H1 (cell line): Measurements from ENCODE around the gene LTC4S. TPM values are rescaled to one million over a fixed set of nuclear protein-coding genes. Genes with fewer than 3 reads are reported as not detected.

ENCODE experiments used
- CTCF ChIA-PET: fragments of 300-600 bp; sonication (Branson Sonifier 250); formaldehyde crosslinking; loops from one replicate; lab custom pipeline; 2021; ENCODE audit not compliant: partially characterized antibody; lab: Charles Lee
- POLR2A ChIA-PET: fragments of 300-600 bp; sonication (Branson Sonifier 250); formaldehyde crosslinking; loops from one replicate; lab custom pipeline; 2021; ENCODE audit warnings: inconsistent platforms; ENCODE audit not compliant: partially characterized antibody; lab: Charles Lee
- DNase-seq, 2 experiments: peaks; one replicate each; pipeline versions ENCODE4 v3.0.0 to v3.0.0-alpha.2; 2010 to 2022; ENCODE audit warnings: low spot score in 2 of 2, low read depth in 1 of 2, mixed read lengths in 1 of 2
- FAIRE-seq: peaks from 2 replicates; lab custom pipeline; 2011; peaks lifted over from hg19 to GRCh38; lab: Jason Lieb, UNC
- H2AFZ ChIP-seq: 2 replicates; pipeline ENCODE4 v1.8.1; 2012; ENCODE audit warnings: low read length, inconsistent platforms
- H2AK5ac ChIP-seq: 2 replicates; pipeline ENCODE4 v1.6.1; 2013; ENCODE audit warnings: low read depth, low read length
- H2BK120ac ChIP-seq: replicated peaks from 2 replicates; pipeline ENCODE3; 2013; ENCODE audit warnings: low read depth, low read length, inconsistent platforms
- H2BK12ac ChIP-seq: 2 replicates; pipeline ENCODE4 v1.6.1; 2013; ENCODE audit warnings: low read depth, low read length
- H2BK15ac ChIP-seq: 2 replicates; pipeline ENCODE4 v1.6.1; 2013; ENCODE audit warnings: low read length
- H2BK20ac ChIP-seq: 2 replicates; pipeline ENCODE4 v1.6.1; 2013; ENCODE audit warnings: low read length
- H2BK5ac ChIP-seq: 2 replicates; pipeline ENCODE4 v1.6.1; 2013; ENCODE audit warnings: low read depth, low read length
- H3K14ac ChIP-seq: 2 replicates; pipeline ENCODE4 v1.6.1; 2013; ENCODE audit warnings: inconsistent platforms; ENCODE audit not compliant: insufficient read length
- H3K18ac ChIP-seq: 2 replicates; pipeline ENCODE4 v1.6.1; 2013; ENCODE audit warnings: low read length; ENCODE audit errors: extremely low read depth
- H3K23ac ChIP-seq: 2 replicates; pipeline ENCODE4 v1.6.1; 2013; ENCODE audit warnings: inconsistent platforms; ENCODE audit not compliant: insufficient read length
- H3K23me2 ChIP-seq: 2 replicates; pipeline ENCODE4 v1.6.1; 2013; ENCODE audit warnings: low read depth, low read length
- H3K27ac ChIP-seq: 2 replicates; pipeline ENCODE4 v1.6.1; 2011; ENCODE audit warnings: low read depth, low read length, inconsistent platforms
- H3K27me3 ChIP-seq, 4 experiments: replicated peaks in 1 of 4; 1 replicate in 1 of 4; 2 replicates in 3 of 4; pipeline versions ENCODE4 v1.6.1 to v1.8.1; 2011 to 2013; ENCODE audit warnings: low read length in 3 of 4, mild to moderate bottlenecking in 3 of 4, inconsistent platforms in 2 of 4, mixed read lengths in 2 of 4, moderate library complexity in 1 of 4; ENCODE audit not compliant: control insufficient read depth in 3 of 4, insufficient read depth in 3 of 4; ENCODE audit errors: extremely low read depth in 1 of 4
- H3K36me3 ChIP-seq, 4 experiments: 2 replicates each; pipeline versions ENCODE4 v1.6.1 to v1.8.1; 2011 to 2013; ENCODE audit warnings: mild to moderate bottlenecking in 4 of 4, low read length in 3 of 4, moderate library complexity in 2 of 4, control low read depth in 1 of 4, inconsistent platforms in 1 of 4; ENCODE audit not compliant: insufficient read depth in 4 of 4, control insufficient read depth in 2 of 4
- H3K4ac ChIP-seq: replicated peaks from 2 replicates; pipeline ENCODE3; 2013; ENCODE audit warnings: low read length, low read depth, mixed read lengths, inconsistent platforms; ENCODE audit not compliant: insufficient read length
- H3K4me1 ChIP-seq, 4 experiments: replicated peaks in 1 of 4; 1 replicate in 1 of 4; 2 replicates in 3 of 4; pipeline versions ENCODE4 v1.6.1 to v1.8.1; 2011 to 2013; ENCODE audit warnings: low read length in 3 of 4, inconsistent platforms in 2 of 4, mixed read lengths in 1 of 4; ENCODE audit not compliant: insufficient read depth in 4 of 4, control insufficient read depth in 3 of 4
- H3K4me2 ChIP-seq, 2 experiments: 2 replicates each; pipeline versions ENCODE4 v1.6.1 to v1.8.1; 2011 to 2013; ENCODE audit warnings: low read depth in 2 of 2, low read length in 2 of 2, control low read depth in 1 of 2, inconsistent platforms in 1 of 2, mild to moderate bottlenecking in 1 of 2; ENCODE audit not compliant: insufficient read depth in 1 of 2
- H3K4me3 ChIP-seq, 4 experiments: fragments of 200-600, 300-600 bp in 1 of 4; sonication (generic), shearing (Covaris generic), sonication (Bioruptor Twin) in 1 of 4; 2 replicates each; pipeline versions ENCODE4 v1.5.1 to v1.8.1; 2011 to 2016; ENCODE audit warnings: low read length in 4 of 4, low read depth in 3 of 4, control low read depth in 2 of 4, inconsistent platforms in 2 of 4, mild to moderate bottlenecking in 2 of 4, mixed read lengths in 1 of 4, moderate library complexity in 1 of 4; ENCODE audit not compliant: insufficient read depth in 2 of 4; ENCODE audit errors: extremely low read depth in 1 of 4
- H3K56ac ChIP-seq: replicated peaks from 2 replicates; pipeline ENCODE3; 2013; ENCODE audit warnings: low read depth, mild to moderate bottlenecking, mixed read lengths, low read length, inconsistent platforms; ENCODE audit not compliant: insufficient read length
- H3K79me1 ChIP-seq: 2 replicates; pipeline ENCODE4 v1.6.1; 2013; ENCODE audit warnings: low read depth, low read length, control low read depth
- H3K79me2 ChIP-seq, 2 experiments: 2 replicates each; pipeline versions ENCODE4 v1.6.1 to v1.8.1; 2012 to 2013; ENCODE audit warnings: low read length in 2 of 2, mild to moderate bottlenecking in 2 of 2, inconsistent platforms in 1 of 2; ENCODE audit not compliant: insufficient read depth in 2 of 2, control insufficient read depth in 1 of 2
- H3K9ac ChIP-seq, 4 experiments: replicated peaks in 1 of 4; 1 replicate in 1 of 4; 2 replicates in 3 of 4; pipeline versions ENCODE4 v1.6.1 to v1.8.1; 2011 to 2013; ENCODE audit warnings: low read depth in 3 of 4, low read length in 3 of 4, control low read depth in 2 of 4, mild to moderate bottlenecking in 2 of 4, moderate library complexity in 2 of 4, inconsistent platforms in 1 of 4; ENCODE audit errors: extremely low read depth in 1 of 4
- H3K9me3 ChIP-seq, 2 experiments: 2 replicates each; pipeline versions ENCODE4 v1.6.1 to v1.8.1; 2012 to 2013; ENCODE audit warnings: mild to moderate bottlenecking in 2 of 2, moderate library complexity in 2 of 2, control low read depth in 1 of 2, inconsistent platforms in 1 of 2, low read depth in 1 of 2, low read length in 1 of 2, mixed read lengths in 1 of 2; ENCODE audit not compliant: insufficient read depth in 2 of 2
- H4K20me1 ChIP-seq, 2 experiments: replicated peaks in 1 of 2; 2 replicates each; pipeline versions ENCODE3 to v1.8.1; 2011 to 2013; ENCODE audit warnings: inconsistent platforms in 2 of 2, low read length in 2 of 2, mild to moderate bottlenecking in 1 of 2; ENCODE audit not compliant: insufficient read depth in 2 of 2, control insufficient read depth in 1 of 2
- H4K5ac ChIP-seq: 2 replicates; pipeline ENCODE4 v1.6.1; 2013; ENCODE audit warnings: low read length, low read depth, mixed read lengths, inconsistent platforms; ENCODE audit not compliant: insufficient read length
- H4K8ac ChIP-seq: 2 replicates; pipeline ENCODE4 v1.8.0; 2013; ENCODE audit warnings: mild to moderate bottlenecking, moderate library complexity, low read length, inconsistent platforms; ENCODE audit not compliant: insufficient read depth; ENCODE audit errors: extremely low read depth
- H4K91ac ChIP-seq: replicated peaks from 2 replicates; pipeline ENCODE3; 2013; ENCODE audit warnings: low read length, mixed read lengths, inconsistent platforms; ENCODE audit not compliant: insufficient read length
- CBX5 ChIP-seq: fragments of 300-800, 300-1000 bp; sonication (generic); IDR thresholded peaks from 2 replicates; pipeline ENCODE4 v1.7.1; 2016; ENCODE audit warnings: antibody characterized with exemption, low read length, low read depth
- CREB1 ChIP-seq: IDR thresholded peaks from 2 replicates; pipeline ENCODE4 v1.6.1; 2012; ENCODE audit warnings: inconsistent platforms
- FOSL1 ChIP-seq: IDR thresholded peaks from 2 replicates; pipeline ENCODE4 v1.6.1; 2011; ENCODE audit warnings: mild to moderate bottlenecking, low read depth, low read length, moderate library complexity; ENCODE audit not compliant: insufficient read depth
- JUN ChIP-seq: IDR thresholded peaks from 2 replicates; pipeline ENCODE4 v1.6.1; 2011; ENCODE audit warnings: low read depth, mild to moderate bottlenecking, improper control_type of control experiment, low read length
- JUND ChIP-seq: IDR thresholded peaks from 2 replicates; pipeline ENCODE4 v1.6.1; 2011; ENCODE audit warnings: mild to moderate bottlenecking, improper control_type of control experiment, low read length
- KDM1A ChIP-seq: fragments of 200-600, 300-600 bp; sonication (generic); IDR thresholded peaks from 2 replicates; pipeline ENCODE4 v1.7.1; 2016; ENCODE audit warnings: mild to moderate bottlenecking, low read length, borderline replicate concordance
- RFX5 ChIP-seq: IDR thresholded peaks from 2 replicates; pipeline ENCODE4 v1.6.1; 2011; ENCODE audit warnings: low read depth, low read length, improper control_type of control experiment, borderline replicate concordance
- WGBS, 2 experiments: shearing (Covaris generic) in 1 of 2; methylation state at CpG; one replicate each; pipeline versions ENCODE4 v1.1.6 to v1.1.7; 2013 to 2015; ENCODE audit warnings: low lambda C conversion rate in 2 of 2, mixed read lengths in 2 of 2, inconsistent platforms in 1 of 2, low coverage in 1 of 2, missing lambda C conversion rate in 1 of 2; ENCODE audit not compliant: insufficient replicate concordance in 2 of 2, insufficient coverage in 1 of 2, insufficient read length in 1 of 2; ENCODE audit errors: extremely low coverage in 1 of 2, missing lambda C conversion rate in 1 of 2; 5-methylcytosine and 5-hydroxymethylcytosine counted together
- polyA plus RNA-seq, 7 experiments: library from polyadenylated mRNA; depleted of rRNA in 3 of 7; stranded (reverse) in 5 of 7; unstranded in 2 of 7; fragments of >200 nt in 5 of 7; fragments of 200-250 nt in 2 of 7; gene quantifications; 1 replicate in 5 of 7; 2 replicates in 1 of 7; 4 replicates in 1 of 7; pipeline versions ENCODE4 v1.2.1 to v1.2.3, GENCODE V29; 2011 to 2013; ENCODE audit warnings: missing spikeins in 2 of 7, mixed read lengths in 2 of 7
- total RNA-seq: library from RNA; stranded (reverse); fragmentation: NEBNext Ultra II Directional; extraction: Animal tissue kit (Norgen Biotek cat#: 25700); gene quantifications from 2 replicates; pipeline ENCODE4 v1.2.1, GENCODE V29; 2021

LTC4S gene
- total and polyA plus RNA-seq, 2 of the 8 experiments (the other 6 are each of a cell fraction or from before 2014, with no cell fraction given) = 2.2 to 3.7 TPM

DNA sequence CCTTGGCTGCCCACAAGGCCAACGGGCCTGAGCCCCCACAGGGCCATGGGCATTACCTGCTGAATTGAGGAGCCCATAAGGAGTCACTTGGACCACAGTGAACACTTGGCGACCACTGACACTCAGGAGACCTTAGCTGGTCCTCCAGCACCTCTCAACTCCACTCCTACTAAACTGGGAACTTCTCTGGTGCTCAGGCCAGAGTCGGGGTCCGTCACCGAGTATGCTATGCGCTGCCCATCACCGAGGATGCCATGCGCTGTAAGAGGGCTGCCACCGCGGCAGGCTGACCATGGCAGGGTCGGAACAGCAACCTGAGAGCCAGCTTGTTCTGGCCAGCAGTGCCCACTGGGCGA is 26.3 kb downstream of the LTC4S start:
- 80% methylated on average over 12 of the region's 12 CpGs; no CpG with 5 or more reads in 1 of the 2 experiments for WGBS, 2 experiments
- Histone ChIP-seq H2BK15ac (peak overlapping the region; percentile 100), H3K4me1 (peaks cover 4 to 38% (median 33%) of the 10 kb centered on the region in 4 experiments), H2AFZ (no peak overlapping the region), H3K36me3 (peaks cover 6 to 19% (median 15%) of the 10 kb centered on the region in 4 experiments; a peak in 7 of 8 replicates), H3K27ac (peak overlapping the region; percentile 67; the same call in 1 of the 2 replicates), H2BK120ac (peak overlapping the region; percentile 97), H4K20me1 (peaks cover 8 to 20% of the 10 kb centered on the region in 2 experiments), H3K79me1 (peaks cover 8% of the 10 kb centered on the region), H3K18ac (peak overlapping the region; percentile 99), H3K14ac (no peak overlapping the region), H3K4ac (peak overlapping the region; percentile 100), H4K5ac (peak overlapping the region; percentile 88), H3K4me3 (peak overlapping the region in 1 of 4 experiments; percentile 91; a peak in 5 of 8 replicates), H2AK5ac (peak overlapping the region; percentile 97), H3K23ac (no peak overlapping the region), H3K4me2 (peak overlapping the region; percentile 54 to 81), H3K56ac (no peak overlapping the region), H2BK12ac (peak overlapping the region; percentile 97), H2BK20ac (peak overlapping the region; percentile 99), H2BK5ac (peak overlapping the region; percentile 96; the same call in 1 of the 2 replicates), H3K27me3 (peaks cover 0 to 5% (median 2%) of the 10 kb centered on the region in 4 experiments; a peak in 2 of 7 replicates), H3K79me2 (peaks cover 4 to 28% of the 10 kb centered on the region in 2 experiments; a peak in 2 of 4 replicates), H4K8ac (peak overlapping the region; percentile 79)
- no peak for FAIRE-seq
- peak in 1 of 2 experiments; percentile 67 for DNase-seq
- ChIA-PET CTCF (interaction anchor here (0.8 to 1.8 kb wide), 5 partner anchors 9 to 49 kb away, joined by 3 to 6 read pairs (median 5); no protein-coding TSS in a partner anchor), POLR2A (interaction anchor here (0.6 to 12.6 kb wide), 19 partner anchors 8 to 214 kb away, joined by 3 to 207 read pairs (median 3); partner anchors contain the start of genes HNRNPH1, LTC4S and MGAT4B)
- TF ChIP-seq KDM1A (no peak), FOSL1 (no peak), JUN (no peak), CREB1 (no peak), JUND (no peak), CBX5 (no peak), RFX5 (no peak)
- TF ChIP-seq, all 59 proteins: peak for 0
- Histone ChIP-seq H3K9me3 (no peaks in the 10 kb centered on the region), H3K23me2 (peaks cover 15% of the 10 kb centered on the region; the same call in 1 of the 2 replicates), H3K9ac (no peak overlapping the region), H4K91ac (peak overlapping the region; percentile 98)
